Smooth muscle cell (in vitro differentiated cells): ENCODE measurements around the gene C17orf114.

Experiments used
- DNase-seq: peaks from one replicate; lab custom pipeline; 2025; ENCODE audit not compliant: unreplicated experiment; lab: John Stamatoyannopoulos, UW
- H2AFZ ChIP-seq: fragments of 200-600 bp; sonication (generic); 2 replicates; pipeline ENCODE4 v1.6.0; 2016; ENCODE audit warnings: antibody characterized with exemption, low read depth, mild to moderate bottlenecking
- H3F3A ChIP-seq: fragments of 200-600 bp; sonication (generic); 2 replicates; pipeline ENCODE4 v1.6.0; 2017; ENCODE audit warnings: antibody characterized with exemption, low read depth
- H3K27ac ChIP-seq: fragments of 200-600 bp; sonication (generic); 2 replicates; pipeline ENCODE4 v1.5.1; 2016; ENCODE audit warnings: low read depth, mild to moderate bottlenecking
- H3K27me3 ChIP-seq: fragments of 200-600 bp; sonication (generic); 2 replicates; pipeline ENCODE4 v1.6.1; 2016; ENCODE audit warnings: low read depth, mild to moderate bottlenecking
- H3K36me3 ChIP-seq: fragments of 200-600 bp; sonication (generic); 2 replicates; pipeline ENCODE4 v1.5.1; 2016; ENCODE audit warnings: low read depth
- H3K4me1 ChIP-seq: fragments of 200-600 bp; sonication (generic); 2 replicates; pipeline ENCODE4 v1.5.1; 2016; ENCODE audit warnings: low read depth
- H3K4me2 ChIP-seq: fragments of 200-600 bp; sonication (generic); 2 replicates; pipeline ENCODE4 v1.6.0; 2016; ENCODE audit warnings: mild to moderate bottlenecking
- H3K4me3 ChIP-seq: fragments of 200-600 bp; sonication (generic); 2 replicates; pipeline ENCODE4 v1.5.1; 2016; ENCODE audit warnings: mild to moderate bottlenecking
- H3K79me2 ChIP-seq: fragments of 200-600 bp; sonication (generic); 2 replicates; pipeline ENCODE4 v1.6.0; 2016; ENCODE audit warnings: low read depth, mild to moderate bottlenecking
- H3K9ac ChIP-seq: fragments of 200-600 bp; sonication (generic); 2 replicates; pipeline ENCODE4 v1.6.0; 2016; ENCODE audit warnings: low read depth
- H3K9me3 ChIP-seq: fragments of 200-600 bp; sonication (generic); replicated peaks from 2 replicates; pipeline ENCODE4 v1.5.1; 2016; ENCODE audit warnings: low read depth
- H4K20me1 ChIP-seq: fragments of 200-600 bp; sonication (generic); 2 replicates; pipeline ENCODE4 v1.6.0; 2016; ENCODE audit warnings: low read depth
- WGBS: methylation state at CpG from one replicate; pipeline ENCODE4 v1.1.7; 2016; ENCODE audit warnings: low lambda C conversion rate; 5-methylcytosine and 5-hydroxymethylcytosine counted together
- TF ChIP-seq, protein P1 (sequence below): fragments of 200-600 bp; sonication (generic); IDR thresholded peaks from 2 replicates; pipeline ENCODE4 v1.5.1; 2017; ENCODE audit warnings: borderline replicate concordance, mild to moderate bottlenecking, antibody characterized with exemption; ENCODE audit not compliant: insufficient read depth, poor library complexity, severe bottlenecking

Gene C17orf114

DNA sequence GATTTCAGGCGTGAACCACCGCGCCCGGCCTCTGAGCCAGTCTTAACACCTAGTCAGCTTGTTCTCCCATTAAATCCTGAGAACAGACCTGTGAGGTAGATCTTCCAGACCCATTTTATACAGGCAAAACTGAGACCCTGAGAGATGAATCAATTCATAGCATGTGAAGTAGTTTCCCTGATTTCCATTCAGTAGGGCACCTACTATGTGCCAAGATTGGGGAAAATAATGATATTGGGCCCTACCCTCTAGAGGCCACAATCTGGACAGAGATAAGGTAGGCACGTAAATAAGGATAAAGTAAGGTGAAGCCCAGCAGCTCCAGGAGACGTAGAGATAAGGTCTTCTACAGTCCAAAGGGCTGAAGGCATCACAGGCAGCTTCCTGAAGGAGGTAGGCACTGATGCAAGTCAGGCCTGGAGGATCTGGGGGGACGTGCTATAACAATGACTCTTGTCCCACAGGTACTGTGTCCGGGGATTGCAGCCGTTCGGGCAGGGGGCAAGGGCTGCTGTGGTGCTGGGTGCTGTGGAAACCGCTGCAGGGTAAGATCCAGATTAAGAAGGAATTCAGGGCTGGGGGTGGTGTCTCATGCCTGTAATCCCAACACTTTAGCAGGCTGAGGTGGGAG, 21.7 kb downstream of the C17orf114 start:
- Histone ChIP-seq H3K9ac (no peak overlapping the region), H3K27ac (no peak overlapping the region), H3K4me3 (no peak overlapping the region), H3K9me3 (no peaks in the 10 kb centered on the region), H2AFZ (no peak overlapping the region), H4K20me1 (no peaks in the 10 kb centered on the region), H3F3A (no peaks in the 10 kb centered on the region), H3K4me2 (no peak overlapping the region), H3K4me1 (no peaks in the 10 kb centered on the region), H3K79me2 (no peaks in the 10 kb centered on the region), H3K27me3 (peaks cover 11% of the 10 kb centered on the region), H3K36me3 (no peaks in the 10 kb centered on the region)
- DNase-seq, result no peak
- TF ChIP-seq, protein P1, sequence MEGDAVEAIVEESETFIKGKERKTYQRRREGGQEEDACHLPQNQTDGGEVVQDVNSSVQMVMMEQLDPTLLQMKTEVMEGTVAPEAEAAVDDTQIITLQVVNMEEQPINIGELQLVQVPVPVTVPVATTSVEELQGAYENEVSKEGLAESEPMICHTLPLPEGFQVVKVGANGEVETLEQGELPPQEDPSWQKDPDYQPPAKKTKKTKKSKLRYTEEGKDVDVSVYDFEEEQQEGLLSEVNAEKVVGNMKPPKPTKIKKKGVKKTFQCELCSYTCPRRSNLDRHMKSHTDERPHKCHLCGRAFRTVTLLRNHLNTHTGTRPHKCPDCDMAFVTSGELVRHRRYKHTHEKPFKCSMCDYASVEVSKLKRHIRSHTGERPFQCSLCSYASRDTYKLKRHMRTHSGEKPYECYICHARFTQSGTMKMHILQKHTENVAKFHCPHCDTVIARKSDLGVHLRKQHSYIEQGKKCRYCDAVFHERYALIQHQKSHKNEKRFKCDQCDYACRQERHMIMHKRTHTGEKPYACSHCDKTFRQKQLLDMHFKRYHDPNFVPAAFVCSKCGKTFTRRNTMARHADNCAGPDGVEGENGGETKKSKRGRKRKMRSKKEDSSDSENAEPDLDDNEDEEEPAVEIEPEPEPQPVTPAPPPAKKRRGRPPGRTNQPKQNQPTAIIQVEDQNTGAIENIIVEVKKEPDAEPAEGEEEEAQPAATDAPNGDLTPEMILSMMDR, result no peak
- 90% methylated on average over 11 of the region's 11 CpGs for WGBS

DNA sequence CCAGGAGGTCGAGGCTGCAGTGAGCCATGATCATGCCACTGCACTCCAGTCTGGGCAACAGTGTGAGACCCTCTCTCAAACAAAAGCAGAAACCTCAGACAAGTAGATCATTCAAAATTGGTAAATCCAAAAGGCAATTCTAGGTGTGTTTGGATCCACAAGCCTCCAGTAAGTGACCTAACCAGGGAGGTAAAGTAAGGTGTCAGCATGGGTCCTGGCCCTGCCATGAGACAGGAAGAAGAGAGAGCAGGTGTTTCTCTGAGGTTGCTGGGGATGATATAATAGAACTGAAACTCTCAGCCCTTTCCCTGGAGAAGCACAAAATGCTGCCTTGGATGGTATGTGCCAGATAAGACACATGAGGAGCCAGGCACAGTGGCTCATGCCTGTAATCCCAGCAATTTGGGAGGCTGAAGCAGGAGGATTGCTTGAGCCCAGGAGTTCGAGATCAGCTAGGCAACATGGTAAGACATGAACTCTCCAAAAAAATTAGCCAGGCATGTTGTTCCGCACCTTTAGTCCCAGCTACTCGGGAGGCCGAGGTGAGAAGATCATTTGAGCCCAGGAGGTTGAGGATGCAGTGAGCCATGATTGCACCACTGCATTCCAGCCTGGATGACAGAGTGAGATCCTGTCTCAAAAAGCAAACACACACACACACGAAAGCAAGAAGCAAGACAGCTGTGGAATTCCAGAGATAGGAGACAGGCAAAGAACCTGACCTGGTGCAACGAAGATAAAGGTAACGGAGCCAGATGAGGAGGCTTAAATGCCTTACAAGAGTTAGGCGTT, 24.0 kb downstream of the C17orf114 start:
- Histone ChIP-seq H3K4me2 (no peak overlapping the region), H3K9ac (no peak overlapping the region), H3K9me3 (no peaks in the 10 kb centered on the region), H3K27ac (no peak overlapping the region), H3K36me3 (no peaks in the 10 kb centered on the region), H2AFZ (no peak overlapping the region), H4K20me1 (no peaks in the 10 kb centered on the region), H3K4me3 (no peak overlapping the region), H3K27me3 (peaks cover 16% of the 10 kb centered on the region), H3K79me2 (no peaks in the 10 kb centered on the region), H3K4me1 (no peaks in the 10 kb centered on the region), H3F3A (no peaks in the 10 kb centered on the region)
- WGBS, result 67% methylated on average over 9 of the region's 9 CpGs
- TF ChIP-seq, protein P1, result no peak
- DNase-seq, result no peak

DNA sequence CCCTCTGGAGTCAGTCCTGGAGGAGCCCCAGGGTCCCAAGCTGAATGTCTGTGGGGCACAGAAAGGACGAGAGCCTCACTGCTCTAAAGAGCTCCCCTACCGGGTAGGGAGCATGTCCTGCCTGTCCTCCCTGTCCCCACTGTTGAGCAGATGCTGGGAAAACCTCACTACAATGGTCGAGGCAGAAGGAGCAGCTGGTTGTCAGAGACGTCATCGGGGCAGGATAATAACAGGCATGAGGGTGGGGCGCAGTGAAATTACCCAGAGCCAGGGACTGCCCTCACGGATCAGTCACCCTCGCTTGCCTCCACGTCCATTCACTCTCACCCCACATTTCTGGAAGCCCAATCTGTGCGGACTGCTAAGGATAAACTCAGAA, 29.9 kb downstream of the C17orf114 start:
- TF ChIP-seq, protein P1, result no peak
- Histone ChIP-seq H3K9me3 (no peaks in the 10 kb centered on the region), H3K36me3 (no peaks in the 10 kb centered on the region), H3K4me2 (no peak overlapping the region), H3K4me3 (no peak overlapping the region), H4K20me1 (no peaks in the 10 kb centered on the region), H3K9ac (no peak overlapping the region), H2AFZ (no peak overlapping the region), H3K79me2 (no peaks in the 10 kb centered on the region), H3K27me3 (peaks cover 8% of the 10 kb centered on the region), H3K27ac (no peak overlapping the region), H3F3A (no peaks in the 10 kb centered on the region), H3K4me1 (no peaks in the 10 kb centered on the region)
- DNase-seq, result no peak
- 81% methylated on average over 10 of the region's 10 CpGs for WGBS
